Purkinje cell (primary cell): ENCODE measurements around the gene NTHL1. TPM values are rescaled to one million over a fixed set of nuclear protein-coding genes. Genes with fewer than 3 reads are reported as not detected.

ENCODE experiments used
- polyA plus RNA-seq: library from polyadenylated mRNA; unstranded; fragments of >200 nt; fragmentation: Nextera tagmentation; gene quantifications from 2 replicates; pipeline ENCODE4 v1.2.1, GENCODE V29; 2014

The NTHL1 gene
- 8.1 and 19.5 TPM in 2 replicates for polyA plus RNA-seq

GRCh38 chr16:2047330-2048115 lies at the start of gene NTHL1, which contains the start of gene TSC2:
Gene NTHL1, minus strand, starts transcription at chr16:2047834. Its CDS starts 11 bp downstream, at chr16:2047823.
Gene TSC2, plus strand, starts transcription at chr16:2047985. Its CDS starts 631 bp downstream, at chr16:2048616.

GRCh38 chr16:2026461-2027023 lies 21.1 kb downstream of the NTHL1 start, which contains the start of gene NHERF2:
Gene NHERF2, plus strand, starts transcription at chr16:2026902. Its CDS starts 104 bp downstream, at chr16:2027006.

GRCh38 chr16:2019518-2019920 lies 28.1 kb downstream of the NTHL1 start, which contains the start of gene NPW:
Gene NPW, plus strand, starts transcription at chr16:2019785.

GRCh38 chr16:2009791-2010510 lies 37.7 kb downstream of the NTHL1 start, which contains the start of gene ZNF598:
Gene ZNF598, minus strand, starts transcription at chr16:2009821.

Other genes with a start within 250 kb of the NTHL1 start
- gene HAGH, start 221.0 kb downstream of the NTHL1 start, polyA plus RNA-seq, result 42.1 and 49.0 TPM in 2 replicates
- 18.6 and 20.8 TPM in 2 replicates for gene FAHD1, start 220.6 kb downstream of the NTHL1 start, polyA plus RNA-seq
- gene MEIOB, start 175.7 kb downstream of the NTHL1 start, polyA plus RNA-seq, result not detected in 2 replicates
- not detected in 2 replicates for gene HS3ST6, start 129.4 kb downstream of the NTHL1 start, polyA plus RNA-seq
- 0.78 and 0.87 TPM in 2 replicates for gene MSRB1, start 104.6 kb downstream of the NTHL1 start, polyA plus RNA-seq
- gene RPL3L, start 93.1 kb downstream of the NTHL1 start, polyA plus RNA-seq, result not detected in 2 replicates
- 199 and 231 TPM in 2 replicates for gene NDUFB10, start 88.3 kb downstream of the NTHL1 start, polyA plus RNA-seq
- gene RPS2, start 83.0 kb downstream of the NTHL1 start, polyA plus RNA-seq, result 110 and 121 TPM in 2 replicates
- not detected in 2 replicates for gene RNF151, start 81.0 kb downstream of the NTHL1 start, polyA plus RNA-seq
- gene TBL3, start 75.8 kb downstream of the NTHL1 start, polyA plus RNA-seq, result 1.8 and 5.1 TPM in 2 replicates
- not detected in 2 replicates for gene NOXO1, start 66.4 kb downstream of the NTHL1 start, polyA plus RNA-seq
- 1.4 and 2.1 TPM in 2 replicates for gene GFER, start 63.6 kb downstream of the NTHL1 start, polyA plus RNA-seq
- gene SYNGR3, start 57.9 kb downstream of the NTHL1 start, polyA plus RNA-seq, result 80.6 and 82.4 TPM in 2 replicates
- gene ZNF598, start 38.0 kb downstream of the NTHL1 start, polyA plus RNA-seq, result 0.11 and 0.16 TPM in 2 replicates
- not detected in 2 replicates for gene NPW, start 28.0 kb downstream of the NTHL1 start, polyA plus RNA-seq
- gene NHERF2, start 20.9 kb downstream of the NTHL1 start, polyA plus RNA-seq, result 1.0 and 1.3 TPM in 2 replicates
- 31.7 and 32.6 TPM in 2 replicates for gene TSC2, start 151 bp upstream of the NTHL1 start, polyA plus RNA-seq
- 0.20 and 3.1 TPM in 2 replicates for gene PKD1, start 88.1 kb upstream of the NTHL1 start, polyA plus RNA-seq
- gene RAB26, start 100.8 kb upstream of the NTHL1 start, polyA plus RNA-seq, result 15.1 TPM in 1 of 2 replicates, not detected in the other
- 0.74 and 1.9 TPM in 2 replicates for gene TRAF7, start 107.9 kb upstream of the NTHL1 start, polyA plus RNA-seq
- gene CASKIN1, start 148.8 kb upstream of the NTHL1 start, polyA plus RNA-seq, result 0.04 TPM in 1 of 2 replicates, not detected in the other
- gene MLST8, start 157.6 kb upstream of the NTHL1 start, polyA plus RNA-seq, result 1.9 and 3.1 TPM in 2 replicates
- 0.97 TPM in 1 of 2 replicates, not detected in the other for gene BRICD5, start 163.0 kb upstream of the NTHL1 start, polyA plus RNA-seq
- gene PGP, start 167.0 kb upstream of the NTHL1 start, polyA plus RNA-seq, result 4.0 and 14.8 TPM in 2 replicates
- 0.77 and 3.6 TPM in 2 replicates for gene E4F1, start 175.8 kb upstream of the NTHL1 start, polyA plus RNA-seq
- not detected in 2 replicates for gene DNASE1L2, start 188.6 kb upstream of the NTHL1 start, polyA plus RNA-seq
- 2.8 and 7.7 TPM in 2 replicates for gene ECI1, start 203.8 kb upstream of the NTHL1 start, polyA plus RNA-seq
- gene RNPS1, start 220.3 kb upstream of the NTHL1 start, polyA plus RNA-seq, result 41.4 and 45.7 TPM in 2 replicates